A673 (cell line): ENCODE results near the gene HNF1B. TPM values are rescaled to one million over a fixed set of nuclear protein-coding genes. Genes with fewer than 3 reads are reported as not detected.

Experiments
- BruUV-seq: library from RNA; stranded (reverse); fragments of 400-500 nt; replicated peaks from 2 replicates; lab custom pipeline; 2021; lab: Mats Ljungman, UMichigan
- CTCF ChIA-PET: fragments of 300-600 bp; sonication (Branson Sonifier 250); formaldehyde crosslinking; loops from one replicate; lab custom pipeline; 2022; ENCODE audit warnings: antibody characterized with exemption; lab: Charles Lee
- POLR2A ChIA-PET: fragments of 300-600 bp; sonication (Branson Sonifier 250); formaldehyde crosslinking; loops from one replicate; lab custom pipeline; 2022; ENCODE audit warnings: antibody characterized with exemption; ENCODE audit not compliant: low non-redundant PET; lab: Charles Lee
- DNase-seq: peaks from one replicate; pipeline ENCODE4 v3.0.0-alpha.2; 2015; ENCODE audit warnings: low spot score
- H3K27ac ChIP-seq: fragments of 200-600 bp; sonication (generic); 2 replicates; pipeline ENCODE4 v1.5.1; 2016; ENCODE audit warnings: mixed run types, low read depth, mild to moderate bottlenecking, mixed read lengths, antibody characterized with exemption, low read length; ENCODE audit not compliant: poor library complexity, severe bottlenecking
- H3K27me3 ChIP-seq: fragments of 200-600 bp; sonication (generic); replicated peaks from 2 replicates; pipeline ENCODE4 v1.6.1; 2017; ENCODE audit warnings: mixed run types, low read depth, mild to moderate bottlenecking, mixed read lengths, antibody characterized with exemption, low read length; ENCODE audit not compliant: insufficient read depth, poor library complexity
- H3K36me3 ChIP-seq: fragments of 200-600 bp; sonication (generic); 2 replicates; pipeline ENCODE4 v1.6.1; 2016; ENCODE audit warnings: mixed run types, mild to moderate bottlenecking, mixed read lengths, antibody characterized with exemption, low read length; ENCODE audit not compliant: insufficient read depth, poor library complexity, severe bottlenecking
- H3K4me1 ChIP-seq: fragments of 200-600 bp; sonication (generic); 2 replicates; pipeline ENCODE4 v1.6.1; 2017; ENCODE audit warnings: mixed run types, mild to moderate bottlenecking, mixed read lengths, antibody characterized with exemption, low read length; ENCODE audit not compliant: insufficient read depth, poor library complexity, severe bottlenecking
- H3K4me3 ChIP-seq: fragments of 200-600 bp; sonication (generic); 2 replicates; pipeline ENCODE4 v1.5.1; 2016; ENCODE audit warnings: low read depth, mixed run types, mild to moderate bottlenecking, mixed read lengths, low read length; ENCODE audit not compliant: poor library complexity, severe bottlenecking
- H3K9me3 ChIP-seq: fragments of 200-600 bp; sonication (generic); 2 replicates; pipeline ENCODE4 v1.6.1; 2016; ENCODE audit warnings: mixed run types, low read depth, mild to moderate bottlenecking, mixed read lengths, antibody characterized with exemption, low read length; ENCODE audit not compliant: poor library complexity, severe bottlenecking
- EZH2 ChIP-seq: fragments of 200-600 bp; sonication (generic); IDR thresholded peaks from 2 replicates; pipeline ENCODE4 v1.6.1; 2017; ENCODE audit warnings: borderline replicate concordance, low read depth, mild to moderate bottlenecking, mixed read lengths, antibody characterized with exemption, low read length; ENCODE audit not compliant: poor library complexity, severe bottlenecking
- intact Hi-C: fragments of 100-400 bp; cut with micrococcal nuclease; formaldehyde crosslinking; loops from one replicate; pipeline ENCODE4 v1.10.0; 2022; ENCODE audit not compliant: unreplicated experiment
- total RNA-seq: library from RNA; stranded (reverse); gene quantifications from 2 replicates; pipeline ENCODE4 v1.2.3, GENCODE V29; 2021
- TF ChIP-seq, protein P1 (sequence below): fragments of 300-800, 200-600 bp; sonication (generic); conservative IDR thresholded peaks from 2 replicates; pipeline ENCODE4 v1.5.1; 2017; ENCODE audit warnings: low read depth, mild to moderate bottlenecking, antibody characterized with exemption, low read length, moderate library complexity, mixed read lengths

HNF1B gene
- total RNA-seq, 1 experiment from 2014 or later, result not detected

DNA sequence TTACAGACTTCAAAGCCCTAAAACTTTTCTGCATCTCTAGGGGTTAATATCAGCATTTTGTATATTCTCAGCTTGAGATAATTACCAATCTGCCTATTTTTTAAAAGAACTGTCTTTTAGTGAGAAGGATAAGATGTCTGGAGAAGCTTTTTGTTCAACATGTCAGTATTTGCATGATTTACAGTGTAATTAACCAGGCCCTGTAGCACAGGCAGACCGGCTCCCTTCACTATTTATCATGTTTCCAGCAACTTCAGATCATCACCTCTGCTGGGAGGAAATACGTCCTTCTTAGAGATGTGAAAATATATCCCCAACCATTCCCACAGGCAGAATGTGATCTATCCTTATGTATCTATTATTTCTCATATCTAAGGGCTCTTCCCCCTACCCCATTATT lies 93.0 kb downstream of the HNF1B start:
- TF ChIP-seq, protein P1, sequence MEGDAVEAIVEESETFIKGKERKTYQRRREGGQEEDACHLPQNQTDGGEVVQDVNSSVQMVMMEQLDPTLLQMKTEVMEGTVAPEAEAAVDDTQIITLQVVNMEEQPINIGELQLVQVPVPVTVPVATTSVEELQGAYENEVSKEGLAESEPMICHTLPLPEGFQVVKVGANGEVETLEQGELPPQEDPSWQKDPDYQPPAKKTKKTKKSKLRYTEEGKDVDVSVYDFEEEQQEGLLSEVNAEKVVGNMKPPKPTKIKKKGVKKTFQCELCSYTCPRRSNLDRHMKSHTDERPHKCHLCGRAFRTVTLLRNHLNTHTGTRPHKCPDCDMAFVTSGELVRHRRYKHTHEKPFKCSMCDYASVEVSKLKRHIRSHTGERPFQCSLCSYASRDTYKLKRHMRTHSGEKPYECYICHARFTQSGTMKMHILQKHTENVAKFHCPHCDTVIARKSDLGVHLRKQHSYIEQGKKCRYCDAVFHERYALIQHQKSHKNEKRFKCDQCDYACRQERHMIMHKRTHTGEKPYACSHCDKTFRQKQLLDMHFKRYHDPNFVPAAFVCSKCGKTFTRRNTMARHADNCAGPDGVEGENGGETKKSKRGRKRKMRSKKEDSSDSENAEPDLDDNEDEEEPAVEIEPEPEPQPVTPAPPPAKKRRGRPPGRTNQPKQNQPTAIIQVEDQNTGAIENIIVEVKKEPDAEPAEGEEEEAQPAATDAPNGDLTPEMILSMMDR, result no peak
- TF ChIP-seq EZH2, result no peak
- ChIA-PET POLR2A (no interaction called here), CTCF (no interaction called here)
- intact Hi-C loops, result no loop called here
- no peaks in the 10 kb centered on the region for H3K36me3 ChIP-seq
- H3K9me3 ChIP-seq, result no peaks in the 10 kb centered on the region
- DNase-seq, result no peak
- H3K27me3 ChIP-seq, result peaks cover 18% of the 10 kb centered on the region
- H3K4me3 ChIP-seq, result no peak overlapping the region
- H3K4me1 ChIP-seq, result no peaks in the 10 kb centered on the region
- BruUV-seq, result no TSS peak
- no peak overlapping the region for H3K27ac ChIP-seq

DNA sequence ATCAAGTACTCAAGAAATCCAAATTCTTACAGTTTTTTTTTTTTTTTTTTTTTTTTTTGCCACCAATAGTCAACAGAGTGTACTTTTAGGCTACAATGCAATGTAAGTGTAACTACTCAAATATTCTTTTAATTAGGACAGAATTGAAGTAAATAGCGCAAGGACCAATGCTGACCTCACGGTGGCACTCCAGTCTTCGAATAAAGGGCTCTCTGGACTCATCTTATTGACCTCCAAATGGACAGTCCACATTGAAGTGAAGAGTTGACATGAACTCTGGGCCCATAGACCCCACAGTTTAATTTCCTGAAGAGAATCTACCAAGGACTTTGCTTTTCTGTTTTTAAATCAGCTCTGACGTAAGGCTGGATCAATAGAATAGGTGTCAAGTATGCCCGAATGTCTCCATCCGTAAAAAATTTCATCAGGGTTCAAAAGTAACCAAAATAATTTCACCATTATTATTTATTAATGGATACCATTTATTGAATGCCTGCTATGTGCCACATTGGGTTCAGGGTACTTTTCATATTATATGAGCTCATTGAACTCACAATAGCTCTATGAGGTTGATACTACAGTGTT lies 94.3 kb downstream of the HNF1B start:
- peaks cover 18% of the 10 kb centered on the region for H3K27me3 ChIP-seq
- H3K4me3 ChIP-seq, result no peak overlapping the region
- POLR2A ChIA-PET, result no interaction called here
- BruUV-seq, result no TSS peak
- no peaks in the 10 kb centered on the region for H3K36me3 ChIP-seq
- H3K27ac ChIP-seq, result no peak overlapping the region
- no peaks in the 10 kb centered on the region for H3K9me3 ChIP-seq
- CTCF ChIA-PET, result no interaction called here
- TF ChIP-seq EZH2, result no peak
- TF ChIP-seq, protein P1, result no peak
- no peak for DNase-seq
- intact Hi-C loops, result no loop called here
- no peaks in the 10 kb centered on the region for H3K4me1 ChIP-seq

DNA sequence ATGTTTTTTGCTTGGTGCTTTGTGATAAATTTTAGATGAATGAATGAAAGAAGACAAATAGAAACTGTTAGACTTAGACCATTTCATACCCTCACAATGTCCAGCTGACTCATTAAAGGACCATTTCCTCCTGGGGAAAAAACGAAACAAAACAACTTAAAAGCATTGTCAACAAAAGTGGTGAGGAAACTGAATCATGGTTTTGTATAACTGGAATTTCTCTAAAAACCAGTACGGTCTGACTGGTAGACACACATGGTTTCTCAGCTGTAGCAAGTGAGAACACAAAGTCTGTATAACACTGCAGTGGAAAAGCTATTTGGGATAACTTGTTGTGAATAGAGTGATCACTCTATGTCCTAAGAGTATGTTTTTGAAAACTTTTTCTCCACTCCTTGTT lies 96.3 kb downstream of the HNF1B start:
- Histone ChIP-seq H3K4me1 (no peaks in the 10 kb centered on the region), H3K4me3 (no peak overlapping the region), H3K27me3 (peaks cover 34% of the 10 kb centered on the region), H3K9me3 (no peaks in the 10 kb centered on the region), H3K27ac (no peak overlapping the region), H3K36me3 (no peaks in the 10 kb centered on the region)
- ChIA-PET CTCF (no interaction called here), POLR2A (no interaction called here)
- no TSS peak for BruUV-seq
- DNase-seq, result no peak
- intact Hi-C loops, result no loop called here
- TF ChIP-seq, protein P1, result no peak
